GM19468 (cell line): Measurements from ENCODE around the gene GABBR2.

Experiments
- ATAC-seq: cut with Tn5 transposase; IDR thresholded peaks from one replicate; pipeline ENCODE4 v1.9.1; 2021; ENCODE audit warnings: mild to moderate bottlenecking, moderate library complexity, moderate number of reproducible peaks; ENCODE audit not compliant: unreplicated experiment; ENCODE audit errors: extremely low read depth

Gene GABBR2

GRCh38 chr9:98724810-98725530 is 16.2 kb upstream of the GABBR2 start:
- ATAC-seq = no peak

GRCh38 chr9:98721643-98722042 is 12.9 kb upstream of the GABBR2 start:
- no peak for ATAC-seq

- ATAC-seq = no peak
Observed at GRCh38 chr9:98720402-98720801, 11.7 kb upstream of the GABBR2 start.

- ATAC-seq = no peak
Observed at GRCh38 chr9:98719055-98719454, 10.3 kb upstream of the GABBR2 start.

- ATAC-seq = no peak
Observed at GRCh38 chr9:98714833-98715232, 6.1 kb upstream of the GABBR2 start.

GRCh38 chr9:98712987-98713386 is 4.3 kb upstream of the GABBR2 start:
- no peak for ATAC-seq

- no peak for ATAC-seq
Observed at GRCh38 chr9:98709968-98710965, 1.5 kb upstream of the GABBR2 start.

- no peak for ATAC-seq
Observed at GRCh38 chr9:98708103-98708932, 417 bp downstream of the GABBR2 start.

- no peak for ATAC-seq
Observed at GRCh38 chr9:98707166-98708102, 1.3 kb downstream of the GABBR2 start.

- no peak for ATAC-seq
Observed at GRCh38 chr9:98706651-98707165, 2.0 kb downstream of the GABBR2 start.

- no peak for ATAC-seq
Observed at GRCh38 chr9:98702835-98703380, 5.8 kb downstream of the GABBR2 start.

GRCh38 chr9:98702340-98702739 is 6.4 kb downstream of the GABBR2 start:
- ATAC-seq = no peak

GRCh38 chr9:98701576-98701975 is 7.2 kb downstream of the GABBR2 start:
- no peak for ATAC-seq

GRCh38 chr9:98700801-98701200 is 7.9 kb downstream of the GABBR2 start:
- no peak for ATAC-seq

- ATAC-seq = no peak
Observed at GRCh38 chr9:98698856-98699255, 9.9 kb downstream of the GABBR2 start.

GRCh38 chr9:98694943-98695342 is 13.8 kb downstream of the GABBR2 start:
- ATAC-seq = no peak

- no peak for ATAC-seq
Observed at GRCh38 chr9:98692392-98692791, 16.3 kb downstream of the GABBR2 start.

- no peak for ATAC-seq
Observed at GRCh38 chr9:98691890-98692289, 16.8 kb downstream of the GABBR2 start.

GRCh38 chr9:98690686-98691085 is 18.0 kb downstream of the GABBR2 start:
- ATAC-seq = no peak
